ENCODE data around the gene LARGE2.
A peak's percentile ranks its signal among the peaks of the same experiment; 100 is the strongest.

The LARGE2 gene

DNA sequence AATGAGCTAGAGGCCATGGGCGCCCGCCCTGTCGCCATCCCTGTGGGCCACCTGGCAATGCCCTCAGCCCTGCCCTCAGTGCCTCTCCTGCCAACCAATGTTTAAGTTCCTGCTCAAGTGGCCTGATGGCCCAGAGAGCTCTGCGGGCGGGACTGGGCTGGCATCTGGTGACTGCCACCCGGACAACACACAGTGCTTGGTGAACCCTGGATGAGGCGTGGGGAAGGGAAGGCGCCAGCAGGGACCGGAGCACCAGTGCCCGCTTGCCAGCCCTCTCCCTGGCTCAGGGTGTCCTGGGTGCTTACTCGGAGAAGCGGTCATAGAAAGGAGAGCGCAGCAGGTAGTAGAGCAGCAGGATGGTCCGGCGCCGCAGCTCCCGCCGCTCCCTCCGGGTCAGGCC is 8.9 kb upstream of the LARGE2 start:
- no peak for FAIRE-seq
- DNase-seq (ENCODE audit: insufficient read length, low spot score): no peak

DNA sequence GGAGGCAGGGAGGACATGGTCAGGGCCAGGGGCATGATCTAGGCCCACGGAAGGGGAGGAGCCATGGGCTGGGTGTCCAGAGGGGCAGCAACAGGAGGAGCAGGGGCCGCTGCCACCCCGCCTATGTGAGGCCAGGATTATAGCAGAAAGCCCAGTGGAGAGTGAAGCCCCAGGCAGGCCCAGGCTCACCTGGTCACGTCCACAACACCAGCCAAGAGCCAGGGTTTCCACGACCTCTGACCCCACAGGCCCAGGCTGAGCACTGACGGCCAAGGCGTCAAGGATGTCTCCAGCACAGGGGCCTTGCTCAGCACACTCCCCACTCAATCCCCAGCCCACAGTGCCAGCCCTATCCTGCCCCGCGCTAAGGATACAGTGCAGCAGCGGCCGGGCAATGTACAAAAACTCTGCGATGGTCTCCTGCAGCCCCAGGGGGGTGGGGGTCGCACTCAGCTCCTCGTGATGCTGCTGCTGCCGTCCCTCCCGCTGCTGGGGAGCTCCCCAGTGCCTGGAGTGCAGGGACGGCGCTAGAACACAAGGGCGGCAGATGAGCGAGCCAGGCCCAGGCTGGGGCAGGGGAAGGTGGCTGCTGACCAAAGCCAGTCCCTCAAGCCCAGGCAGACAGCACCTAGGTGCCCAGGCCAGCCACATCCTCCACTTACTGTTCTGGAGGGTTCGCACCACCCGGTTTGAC is 8.4 kb upstream of the LARGE2 start:
- DNase-seq (ENCODE audit: insufficient read length, low spot score) (no peak), FAIRE-seq (no peak)

DNA sequence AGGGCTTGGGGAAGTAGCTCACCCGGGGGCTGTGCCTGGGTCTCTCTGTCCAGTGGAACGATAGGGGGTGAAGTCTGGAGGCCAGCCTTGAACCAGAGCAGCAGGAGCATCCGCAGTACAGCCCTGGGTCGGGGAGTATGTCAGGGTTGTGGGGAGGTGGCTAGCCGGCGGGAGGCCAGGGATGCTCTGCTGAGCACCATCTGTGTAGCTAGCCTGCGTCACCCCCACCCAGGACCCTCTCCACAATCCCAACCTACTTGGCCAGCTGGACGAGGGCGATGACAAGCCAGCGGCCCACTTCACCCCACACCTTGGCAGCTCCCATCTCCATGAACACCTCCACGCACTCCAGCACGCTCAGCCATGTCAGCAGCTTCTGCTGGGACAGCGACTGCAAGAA is 7.0 kb upstream of the LARGE2 start:
- no peak for FAIRE-seq
- DNase-seq (ENCODE audit: insufficient read length, low spot score): no peak

DNA sequence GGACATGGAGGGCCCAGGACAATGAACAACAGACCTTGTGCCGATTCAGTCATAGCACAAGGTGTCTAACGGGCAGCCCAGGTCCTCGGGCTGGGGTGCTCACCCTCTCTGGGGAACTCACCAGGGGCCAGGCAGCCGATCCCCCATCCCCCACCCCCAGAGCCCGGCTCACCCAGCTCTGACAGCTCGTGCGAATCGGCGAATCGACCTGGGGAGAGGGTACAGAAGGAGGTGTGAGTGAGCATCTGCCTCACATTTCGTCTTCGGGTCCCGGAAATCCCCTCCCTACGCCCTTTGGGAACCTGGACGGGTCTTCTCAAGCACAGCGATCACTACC is 5.2 kb upstream of the LARGE2 start:
- FAIRE-seq (no peak), DNase-seq (ENCODE audit: insufficient read length, low spot score) (no peak)

DNA sequence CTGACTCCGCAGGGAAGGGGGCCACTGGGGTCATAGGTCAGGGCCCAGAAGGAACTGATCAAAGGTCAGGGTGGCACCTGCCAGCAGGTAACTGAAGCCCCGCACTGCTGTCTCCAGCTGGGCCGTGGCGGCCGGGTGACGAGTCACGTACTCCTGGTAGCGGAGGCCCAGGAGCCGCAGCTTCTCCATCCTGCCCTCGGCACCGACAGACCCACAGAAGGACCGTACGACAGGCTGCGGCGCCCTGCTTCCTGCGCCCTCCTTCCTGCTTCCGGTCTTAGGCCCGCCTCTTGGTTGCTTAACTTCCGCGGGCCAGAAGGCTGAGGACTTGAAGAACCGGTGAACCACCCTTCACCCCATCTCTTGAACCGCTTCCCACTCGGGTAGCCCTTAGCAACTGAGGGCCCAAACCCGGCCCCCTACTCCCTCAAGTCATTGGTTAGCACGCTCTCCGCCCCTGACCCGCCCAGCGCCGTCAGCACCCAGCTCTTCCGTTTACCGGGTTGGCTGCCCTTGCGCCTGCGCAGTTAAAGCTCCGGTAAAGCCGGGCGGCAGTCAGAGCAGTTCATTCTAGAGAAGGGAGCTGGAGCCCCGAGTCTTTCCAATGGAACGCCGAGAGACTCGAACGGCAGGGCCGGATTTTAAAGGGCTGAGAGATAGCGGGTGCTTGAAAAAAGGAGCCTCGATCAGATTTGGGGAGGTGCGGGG is 4.7 kb upstream of the LARGE2 start, which contains the start of gene PEX16:
Gene PEX16, minus strand, starts transcription at position 255 of the 708 bp plus-strand sequence. Its CDS starts 66 bp downstream, at position 189.
- peak; percentile 58 for FAIRE-seq
- DNase-seq (ENCODE audit: insufficient read length, low spot score): peak; percentile 98

DNA sequence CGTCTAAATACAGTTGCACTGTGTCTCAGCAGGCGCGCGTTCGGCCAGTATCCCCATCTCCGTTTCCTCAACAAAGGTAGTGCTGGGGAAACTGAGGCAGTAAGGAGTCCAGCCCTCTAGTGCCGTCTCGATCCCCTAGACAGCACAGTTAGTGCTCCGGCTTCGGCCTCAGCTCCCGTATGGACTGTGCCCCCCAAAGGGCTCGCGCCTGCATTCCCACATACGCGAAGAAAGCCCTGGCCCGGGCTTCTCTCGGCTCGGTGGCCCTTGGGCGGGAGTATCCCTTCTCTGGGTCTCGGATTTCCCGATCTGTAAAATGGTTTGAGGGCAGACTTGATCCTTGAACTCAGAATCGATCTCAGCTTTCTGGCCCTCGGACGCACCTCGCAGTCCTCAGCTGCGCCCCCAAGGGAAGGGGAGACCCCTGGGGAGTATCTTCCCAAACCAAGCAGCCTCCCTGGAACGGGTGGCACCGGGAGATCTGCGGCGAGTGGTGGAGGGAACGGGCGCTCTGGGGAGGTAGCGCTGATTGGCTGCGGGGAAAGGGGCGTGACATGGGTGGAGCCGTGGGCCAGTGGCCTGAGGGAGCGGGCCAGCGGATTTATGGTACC is 4.0 kb upstream of the LARGE2 start:
- DNase-seq (ENCODE audit: insufficient read length, low spot score): peak; percentile 90

DNA sequence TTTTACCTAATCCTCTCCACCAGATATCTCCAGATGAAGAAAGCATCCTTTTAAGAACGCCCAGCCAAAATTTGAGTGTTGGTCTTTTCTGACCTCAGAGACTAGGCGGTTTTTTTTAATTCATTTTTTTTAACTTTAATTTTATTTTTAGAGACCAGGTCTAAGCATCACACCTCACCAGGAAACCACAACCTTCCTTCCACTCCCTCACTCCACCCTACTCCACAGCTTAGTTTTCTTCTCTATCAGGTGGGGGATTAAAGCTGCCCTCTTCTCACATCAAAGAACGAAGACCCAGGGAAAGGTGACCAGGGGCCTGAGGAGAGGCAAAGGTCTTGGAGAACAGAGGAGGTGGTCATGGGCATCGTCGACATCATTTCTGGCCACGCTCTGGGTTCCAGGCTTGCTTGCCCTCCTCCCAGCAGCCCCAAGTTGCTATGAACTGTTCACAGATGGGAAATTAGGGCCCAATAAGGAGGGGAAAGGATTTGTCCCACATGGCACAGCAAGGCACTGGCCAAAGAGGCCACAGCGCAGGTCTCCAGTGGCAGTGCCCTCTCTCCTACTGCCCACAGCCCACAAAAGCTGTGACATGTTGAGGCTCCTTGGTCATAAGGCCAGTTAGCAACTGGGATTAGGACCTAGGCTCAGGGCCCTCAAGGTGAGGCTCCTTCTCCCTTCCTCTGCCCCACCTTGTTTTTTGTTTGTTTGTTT is 3.3 kb upstream of the LARGE2 start:
- no peak for FAIRE-seq

More for the DNA sequence above, 4.0 kb upstream of the LARGE2 start:
- FAIRE-seq: peak; percentile 64

DNA sequence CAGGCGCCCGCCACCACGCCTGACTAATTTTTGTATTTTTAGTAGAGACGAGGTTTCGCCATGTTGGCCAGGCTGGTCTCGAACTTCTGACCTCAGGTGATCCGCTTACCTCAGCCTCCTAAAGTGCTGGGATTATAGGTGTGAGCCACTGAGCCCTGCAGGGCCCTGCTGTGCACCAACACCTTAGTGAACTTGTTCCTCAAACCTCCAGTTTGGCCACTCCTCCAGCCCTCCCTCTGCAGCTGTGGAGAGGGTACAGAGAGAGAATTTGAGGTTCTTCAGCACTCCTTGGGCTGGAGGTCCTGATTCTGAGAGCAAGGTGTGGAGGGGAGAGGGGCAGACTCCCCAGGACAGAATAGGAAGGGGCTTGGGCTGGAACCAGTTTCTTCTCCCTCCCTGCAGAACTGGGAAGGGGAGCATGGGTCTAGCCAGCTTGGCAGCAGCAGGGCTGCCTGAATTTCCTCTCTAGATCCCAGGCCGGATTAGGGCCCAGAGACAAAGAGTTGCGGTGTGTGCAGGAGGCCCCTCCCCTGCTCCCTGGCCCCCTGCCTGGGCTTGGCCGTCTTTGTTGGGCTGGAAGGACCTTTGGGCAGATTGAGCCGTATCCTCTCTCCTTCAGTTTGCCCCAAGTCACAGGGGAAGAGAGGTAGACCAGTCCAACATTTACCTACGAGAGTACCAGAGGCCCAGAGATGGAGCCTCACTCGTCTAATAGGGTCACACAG is 2.5 kb upstream of the LARGE2 start:
- no peak for DNase-seq (ENCODE audit: insufficient read length, low spot score)
- no peak for FAIRE-seq

More for the DNA sequence above, 3.3 kb upstream of the LARGE2 start:
- DNase-seq (ENCODE audit: insufficient read length, low spot score): no peak

DNA sequence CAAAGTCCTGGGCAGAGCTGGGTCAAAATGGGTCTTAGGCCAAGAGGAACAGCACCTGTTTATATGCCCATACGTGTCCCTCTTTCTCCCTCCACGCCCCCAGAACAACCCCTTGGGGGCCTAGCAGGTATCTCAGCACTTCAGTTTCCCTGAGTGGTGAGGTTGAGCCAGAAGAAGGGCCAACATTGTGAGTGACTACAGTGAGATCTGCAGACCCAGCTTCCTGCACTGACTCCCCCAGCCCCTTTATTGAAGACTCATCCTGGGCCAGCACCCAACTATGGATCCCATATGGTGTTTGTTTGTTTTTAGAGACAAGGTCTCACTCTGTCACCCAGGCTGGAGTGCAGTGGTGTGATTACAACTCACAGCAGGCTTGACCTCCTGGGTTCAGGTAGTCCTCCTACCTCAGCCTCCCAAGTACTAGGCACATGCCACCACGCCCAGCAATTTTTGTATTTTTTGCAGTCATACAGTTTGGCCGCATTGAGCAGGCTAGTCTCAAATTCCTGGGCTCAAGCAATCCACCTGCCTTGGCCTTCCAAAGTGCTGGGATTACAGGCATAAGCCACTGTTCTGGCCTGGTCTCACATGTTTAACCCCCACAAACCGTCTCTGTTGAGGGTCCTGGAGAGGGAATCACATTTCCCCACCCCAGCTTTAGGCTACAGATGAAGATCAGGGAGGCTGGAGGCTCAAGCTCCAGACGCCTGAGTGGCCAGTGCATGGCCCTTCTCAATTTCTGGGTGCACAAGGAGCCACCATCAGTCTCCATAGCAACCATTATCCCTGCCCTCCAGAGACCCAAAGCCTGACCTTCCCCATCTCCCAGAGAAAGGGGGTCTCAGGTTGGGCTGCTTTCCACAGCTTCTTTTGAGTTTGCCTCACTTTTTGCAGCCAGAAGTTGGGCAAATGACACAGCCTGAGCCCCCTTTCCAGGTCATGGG is 1.7 kb upstream of the LARGE2 start:
- no peak for FAIRE-seq
- no peak for DNase-seq (ENCODE audit: insufficient read length, low spot score)

DNA sequence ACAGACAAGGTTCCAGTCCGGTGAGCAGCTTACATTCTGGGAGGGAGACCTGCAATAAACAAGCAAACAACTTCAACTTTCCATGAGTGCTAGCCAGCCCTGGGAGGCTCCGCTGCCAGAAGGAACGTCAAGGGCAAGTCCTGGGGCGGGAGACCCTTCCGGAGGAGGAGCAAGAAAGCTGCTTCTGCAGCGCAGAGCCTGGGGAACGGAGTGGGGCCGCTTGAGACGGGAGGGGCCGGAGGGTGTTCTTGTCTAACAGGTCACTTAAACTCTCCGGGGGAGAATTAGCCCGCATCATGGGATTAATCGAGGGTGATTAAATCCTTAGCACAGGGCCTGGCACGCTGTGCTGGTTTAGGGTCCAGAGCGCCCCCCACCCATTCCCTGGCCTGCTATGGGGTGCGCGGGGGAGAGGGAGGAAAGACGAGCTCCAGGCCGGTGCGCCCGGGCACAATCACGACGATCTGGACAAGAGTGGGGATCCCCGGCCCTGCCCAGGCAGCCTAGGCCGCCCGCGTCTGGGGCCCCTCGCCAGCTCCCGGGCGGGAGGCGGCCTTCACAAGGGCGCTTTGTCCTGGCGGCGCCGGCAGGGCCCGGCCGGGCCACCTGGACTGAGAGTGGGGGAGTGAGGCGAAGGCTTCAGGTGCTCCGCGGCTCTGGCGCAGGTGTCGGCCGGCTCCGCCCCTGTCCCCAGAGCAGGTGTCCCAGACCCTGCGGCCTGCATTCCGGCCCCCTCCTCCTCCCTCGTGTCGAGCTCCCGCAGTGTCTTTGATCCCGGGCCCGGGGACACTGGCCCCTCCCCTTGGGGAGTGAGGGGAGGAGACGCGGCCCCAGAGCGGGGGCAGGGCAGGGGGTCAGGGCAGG is 663 bp upstream of the LARGE2 start:
- DNase-seq (ENCODE audit: insufficient read length, low spot score) (no peak), FAIRE-seq (no peak)

DNA sequence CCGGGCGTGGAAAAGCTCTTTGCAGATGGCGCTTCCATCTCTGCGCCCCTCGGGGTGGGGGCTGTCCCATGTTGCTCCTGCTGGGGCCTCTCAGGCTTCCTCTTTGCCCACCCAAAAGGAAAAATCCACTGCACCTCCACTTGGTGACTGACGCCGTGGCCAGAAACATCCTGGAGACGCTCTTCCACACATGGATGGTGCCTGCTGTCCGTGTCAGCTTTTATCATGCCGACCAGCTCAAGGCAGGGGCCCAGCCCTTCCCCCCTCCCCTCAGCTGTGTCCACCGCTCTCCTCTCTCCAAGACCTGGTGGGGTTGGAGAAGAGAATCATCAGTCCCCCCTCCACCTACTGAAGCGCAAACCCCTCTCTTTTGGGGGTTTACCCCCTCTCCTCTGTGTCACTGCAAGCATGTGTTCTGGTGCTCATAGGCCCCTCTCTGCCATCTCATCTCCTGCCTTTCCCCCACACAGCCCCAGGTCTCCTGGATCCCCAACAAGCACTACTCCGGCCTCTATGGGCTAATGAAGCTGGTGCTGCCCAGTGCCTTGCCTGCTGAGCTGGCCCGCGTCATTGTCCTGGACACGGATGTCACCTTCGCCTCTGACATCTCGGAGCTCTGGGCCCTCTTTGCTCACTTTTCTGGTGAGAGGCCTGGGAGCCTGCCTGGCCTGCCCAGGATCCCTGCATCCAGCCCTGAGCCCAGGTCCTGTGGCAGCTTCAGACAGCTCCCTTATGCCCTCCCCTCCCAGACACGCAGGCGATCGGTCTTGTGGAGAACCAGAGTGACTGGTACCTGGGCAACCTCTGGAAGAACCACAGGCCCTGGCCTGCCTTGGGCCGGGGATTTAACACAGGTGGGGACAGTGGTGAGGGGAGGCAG is 1.8 kb downstream of the LARGE2 start:
- FAIRE-seq (no peak), DNase-seq (ENCODE audit: insufficient read length, low spot score) (no peak)

DNA sequence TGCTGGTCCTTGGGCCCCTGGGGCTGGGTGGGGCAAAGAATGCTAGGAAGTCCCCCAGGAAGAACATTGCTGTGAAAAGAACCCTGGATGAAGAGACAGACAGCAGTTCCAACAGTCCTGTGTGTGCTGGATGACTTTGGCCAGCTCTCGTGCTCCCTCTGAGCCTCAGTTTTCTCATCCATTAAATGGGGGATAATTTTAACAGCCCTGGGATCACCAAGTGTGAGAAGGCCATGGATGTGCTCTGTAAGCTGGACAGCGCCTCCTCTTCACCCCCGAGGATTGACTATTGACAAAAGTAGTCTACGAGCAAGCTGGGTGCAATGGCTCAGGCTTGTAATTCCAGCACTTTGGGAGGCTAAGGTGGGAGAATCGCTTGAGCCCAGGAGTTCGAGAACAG is 2.5 kb downstream of the LARGE2 start:
- FAIRE-seq (no peak), DNase-seq (ENCODE audit: insufficient read length, low spot score) (no peak)

DNA sequence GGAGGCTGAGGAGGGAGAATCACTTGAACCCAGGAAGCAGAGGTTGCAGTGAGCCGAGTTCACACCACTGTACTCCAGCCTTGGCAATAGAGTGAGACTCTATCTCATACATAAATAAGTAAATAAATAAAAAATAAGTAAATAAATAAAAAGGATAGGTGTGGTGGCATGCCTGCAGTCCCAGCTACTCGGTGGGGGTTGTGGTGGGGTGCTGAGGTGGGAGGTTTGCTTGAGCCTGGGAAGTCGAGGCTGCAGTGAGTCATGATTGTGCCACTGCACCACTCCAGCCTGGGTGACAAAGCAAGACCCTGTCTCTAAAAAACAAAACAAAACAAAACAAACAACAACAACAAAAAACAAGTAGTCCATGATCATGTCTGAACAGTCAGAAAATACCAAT is 3.1 kb downstream of the LARGE2 start:
- DNase-seq (ENCODE audit: insufficient read length, low spot score) (no peak), FAIRE-seq (no peak)

DNA sequence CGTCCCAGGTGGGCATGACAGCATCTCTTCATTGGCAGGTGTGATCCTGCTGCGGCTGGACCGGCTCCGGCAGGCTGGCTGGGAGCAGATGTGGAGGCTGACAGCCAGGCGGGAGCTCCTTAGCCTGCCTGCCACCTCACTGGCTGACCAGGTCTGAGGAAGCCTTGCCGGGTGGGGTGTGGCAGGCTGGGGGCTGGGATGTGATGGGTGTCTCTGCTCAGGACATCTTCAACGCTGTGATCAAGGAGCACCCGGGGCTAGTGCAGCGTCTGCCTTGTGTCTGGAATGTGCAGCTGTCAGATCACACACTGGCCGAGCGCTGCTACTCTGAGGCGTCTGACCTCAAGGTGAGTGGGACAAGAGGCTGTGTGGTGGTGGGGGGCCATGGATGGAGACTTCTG is 3.5 kb downstream of the LARGE2 start:
- FAIRE-seq (no peak), DNase-seq (ENCODE audit: insufficient read length, low spot score) (no peak)

DNA sequence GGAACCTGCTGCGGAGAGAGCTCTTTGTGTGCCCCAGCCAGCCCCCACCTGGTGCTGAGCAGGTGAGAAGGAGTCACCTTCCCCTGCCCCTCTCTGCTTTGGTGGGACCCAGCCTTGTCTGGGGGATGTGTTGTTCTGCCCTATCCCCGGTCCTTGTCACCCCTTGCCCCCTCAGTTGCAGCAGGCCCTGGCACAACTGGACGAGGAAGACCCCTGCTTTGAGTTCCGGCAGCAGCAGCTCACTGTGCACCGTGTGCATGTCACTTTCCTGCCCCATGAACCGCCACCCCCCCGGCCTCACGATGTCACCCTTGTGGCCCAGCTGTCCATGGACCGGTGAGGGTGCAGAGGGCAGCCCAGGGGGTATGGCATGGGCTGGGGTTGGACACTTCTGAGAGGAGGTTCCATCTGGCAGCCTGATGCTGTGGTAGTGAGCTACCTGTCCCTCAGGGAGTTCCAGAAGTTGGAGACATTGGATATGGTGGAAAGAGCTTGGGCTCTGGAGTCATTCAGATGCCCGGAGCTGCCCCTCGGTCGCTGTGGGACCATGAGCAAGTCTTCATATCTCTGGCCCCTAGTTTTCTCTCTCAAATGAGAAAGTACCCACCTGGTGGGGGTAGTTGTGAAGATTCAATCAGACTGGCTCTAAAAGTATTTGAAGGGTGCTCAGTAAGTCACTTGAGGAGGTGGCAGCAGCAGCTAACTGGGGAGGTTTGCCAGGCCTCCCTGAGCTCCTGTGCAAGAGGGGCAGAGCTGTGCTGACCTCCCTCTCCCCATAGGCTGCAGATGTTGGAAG is 4.3 kb downstream of the LARGE2 start:
- FAIRE-seq (no peak), DNase-seq (ENCODE audit: insufficient read length, low spot score) (no peak)

DNA sequence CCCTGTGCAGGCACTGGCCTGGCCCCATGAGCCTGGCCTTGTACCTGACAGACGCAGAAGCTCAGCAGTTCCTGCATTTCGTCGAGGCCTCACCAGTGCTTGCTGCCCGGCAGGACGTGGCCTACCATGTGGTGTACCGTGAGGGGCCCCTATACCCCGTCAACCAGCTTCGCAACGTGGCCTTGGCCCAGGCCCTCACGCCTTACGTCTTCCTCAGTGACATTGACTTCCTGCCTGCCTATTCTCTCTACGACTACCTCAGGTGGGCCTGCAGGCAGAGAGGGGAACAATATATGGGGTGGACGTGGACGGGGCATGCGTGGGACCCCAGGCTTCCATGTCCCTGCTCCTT is 4.9 kb downstream of the LARGE2 start:
- FAIRE-seq: no peak
- DNase-seq (ENCODE audit: insufficient read length, low spot score): no peak

Data from HTR-8/SVneo (cell line).